T-helper 1 cell (primary cell): ENCODE data around the gene KCNK3.

ENCODE experiments used
- DNase-seq, 5 donors: peaks; one replicate each; pipeline ENCODE4 v3.0.0-alpha.2; 2012 to 2020

Gene KCNK3

DNA sequence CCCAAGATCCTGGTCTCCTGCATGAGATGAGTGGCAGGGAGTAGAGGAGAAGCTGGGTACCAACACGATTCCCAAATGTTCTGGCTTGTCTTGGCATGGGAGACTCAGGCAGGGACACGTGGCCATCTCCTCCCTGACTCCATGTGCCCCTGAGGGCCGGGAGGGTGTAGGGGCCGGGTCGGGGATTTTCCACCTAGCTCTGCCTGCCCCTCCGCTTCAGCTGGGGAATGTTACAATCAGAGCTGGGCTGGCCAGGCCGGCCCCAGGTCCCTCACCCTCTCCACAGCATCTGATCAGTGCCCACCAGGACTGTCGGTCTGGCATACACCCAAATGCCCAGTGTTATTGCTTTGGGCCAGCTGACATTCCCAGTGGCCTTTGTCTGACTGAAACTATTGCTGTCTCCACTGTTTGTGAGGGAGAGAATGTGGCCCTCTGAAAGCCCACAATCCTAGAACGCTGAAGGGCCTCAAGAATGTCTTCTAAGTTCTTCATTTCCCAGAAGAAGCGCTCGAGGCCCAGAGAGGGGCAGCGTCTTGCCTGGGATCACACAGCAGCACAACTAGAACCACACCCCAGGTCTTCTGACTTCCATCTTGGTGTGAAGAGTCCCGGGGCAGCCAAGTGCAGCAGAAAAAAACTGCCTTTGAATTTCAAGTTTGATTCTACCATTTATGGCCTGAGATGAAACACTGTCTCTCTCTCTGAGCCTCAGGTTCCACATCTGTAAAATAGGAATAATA, 23.2 kb downstream of the KCNK3 start:
- no peak for DNase-seq

DNA sequence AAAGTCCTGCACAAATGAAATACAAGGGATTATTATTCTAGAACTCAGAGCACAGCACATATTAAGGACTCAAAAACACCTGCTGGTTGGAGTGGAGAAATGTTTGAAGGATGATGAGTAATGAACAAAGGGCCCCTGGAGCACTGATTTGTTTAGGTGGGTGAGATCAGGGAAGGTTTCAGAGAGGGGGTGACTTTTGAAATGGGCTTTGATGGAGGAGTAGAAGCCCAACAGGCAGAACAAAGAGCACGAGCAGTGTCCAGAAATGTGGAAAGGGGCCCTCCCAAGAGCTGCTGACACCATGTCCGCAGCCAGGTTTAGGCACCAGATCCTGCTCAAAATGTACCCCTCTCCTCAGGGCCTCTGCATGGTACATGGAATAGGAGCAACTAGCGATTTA, 23.8 kb downstream of the KCNK3 start:
- no peak for DNase-seq

DNA sequence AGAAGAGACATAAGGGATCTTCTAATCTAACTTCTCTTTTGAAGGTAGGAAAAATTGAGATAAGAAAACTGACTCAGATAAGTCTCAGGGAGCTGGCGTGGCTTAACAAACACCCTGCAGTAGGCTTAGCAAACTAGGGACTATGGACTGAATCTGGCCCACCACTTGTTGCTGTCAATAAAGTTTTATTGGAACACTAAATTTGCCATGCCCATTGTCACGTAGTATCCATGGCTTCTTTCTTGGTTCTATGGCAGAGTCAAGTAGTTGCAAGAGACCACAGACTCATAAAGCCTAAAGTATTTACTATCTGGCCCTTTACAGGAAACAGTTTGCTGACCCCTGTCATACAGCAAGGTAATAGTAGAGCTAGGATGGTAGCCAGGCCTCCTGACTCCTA, 24.2 kb downstream of the KCNK3 start:
- DNase-seq: no peak

DNA sequence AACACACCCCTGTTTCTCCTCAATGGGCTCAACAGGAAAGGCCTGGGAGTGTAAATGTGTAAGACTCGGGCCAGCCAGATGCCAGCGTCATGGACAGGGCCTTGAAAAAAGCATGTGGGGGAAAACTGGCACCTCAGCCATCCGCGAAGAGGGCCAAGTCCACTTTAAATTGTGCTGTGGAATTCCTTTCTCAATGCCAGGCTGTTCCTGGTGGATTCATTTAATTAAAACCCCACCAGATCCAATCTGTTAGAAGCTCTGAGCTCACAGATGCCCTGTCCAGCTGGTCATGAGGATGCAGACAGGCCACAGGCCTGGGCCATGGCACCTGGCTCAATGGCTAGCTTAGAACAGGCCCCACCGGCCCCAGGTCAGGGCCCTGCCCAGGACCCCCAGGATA, 24.8 kb downstream of the KCNK3 start:
- no peak for DNase-seq

DNA sequence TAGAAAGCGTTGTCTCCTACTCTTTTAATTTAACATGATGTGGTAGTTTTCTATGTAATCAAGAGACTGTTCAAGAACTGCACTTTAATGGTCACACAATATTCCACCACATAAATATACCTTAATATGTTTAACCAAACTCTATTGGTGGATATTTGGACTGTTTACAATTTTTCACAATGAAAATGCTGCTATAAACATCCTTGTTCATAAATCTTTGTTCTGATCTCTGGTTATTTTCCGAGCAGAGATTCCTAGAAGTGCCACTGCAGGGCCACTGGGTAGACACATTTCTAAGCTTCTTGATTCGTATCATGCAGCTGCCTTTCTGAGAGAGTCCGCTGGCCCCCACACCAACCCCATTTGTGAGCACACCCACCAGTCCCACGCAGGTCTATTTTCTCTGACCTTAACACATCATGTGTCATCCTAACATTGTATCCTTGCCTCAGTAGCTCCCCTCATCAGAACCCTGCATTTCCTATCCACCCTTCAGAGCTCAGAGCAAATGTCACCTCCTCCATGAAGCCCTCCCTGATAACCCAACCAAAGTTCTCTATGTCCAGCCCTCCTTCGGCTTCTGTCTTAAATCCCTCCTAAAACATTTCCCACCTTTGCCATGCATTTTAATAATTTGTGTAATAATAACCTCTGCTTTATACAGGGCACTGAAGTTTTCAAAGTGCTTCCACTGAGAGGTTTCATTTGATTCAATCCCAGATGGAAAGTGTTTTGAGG, 26.6 kb downstream of the KCNK3 start:
- DNase-seq: no peak

DNA sequence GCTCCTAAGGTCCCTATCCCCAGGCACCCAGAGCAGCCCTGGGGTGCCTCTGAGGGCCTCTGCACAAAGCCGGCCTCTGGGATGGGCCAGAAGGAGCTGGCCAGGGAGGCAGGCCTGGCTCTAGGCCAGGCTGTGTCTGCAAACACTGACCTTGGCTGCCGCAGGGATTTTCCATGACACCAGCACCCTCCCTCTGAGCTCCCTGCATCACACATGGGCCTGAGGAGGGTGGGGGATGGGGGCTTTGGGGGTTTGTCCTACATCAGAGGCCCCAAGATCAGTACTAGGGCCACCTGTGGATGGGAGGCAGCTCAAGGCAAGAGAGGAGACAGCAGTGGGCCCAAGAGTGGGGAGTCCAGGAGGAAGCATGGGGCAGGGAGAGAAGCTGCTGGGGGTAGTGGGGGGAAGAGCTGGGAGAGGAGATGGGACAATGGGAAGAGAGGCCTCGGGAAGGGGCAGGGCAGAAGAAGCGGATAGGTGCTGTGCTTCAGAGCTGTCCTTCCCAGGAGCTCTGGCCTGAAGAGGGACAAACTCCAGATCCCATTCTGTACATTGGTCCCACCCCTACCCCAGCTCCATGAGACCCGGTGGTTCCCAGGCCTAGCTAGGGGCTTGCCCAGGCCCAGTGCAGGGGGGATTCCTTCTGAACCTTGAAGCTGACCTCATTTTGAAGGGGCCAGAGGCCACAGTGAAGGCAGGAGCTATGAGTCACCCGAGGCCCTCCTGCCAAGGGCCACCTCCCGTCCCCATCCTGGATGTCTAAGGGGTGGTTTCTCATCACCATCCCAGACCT, 28.0 kb downstream of the KCNK3 start:
- no peak for DNase-seq

DNA sequence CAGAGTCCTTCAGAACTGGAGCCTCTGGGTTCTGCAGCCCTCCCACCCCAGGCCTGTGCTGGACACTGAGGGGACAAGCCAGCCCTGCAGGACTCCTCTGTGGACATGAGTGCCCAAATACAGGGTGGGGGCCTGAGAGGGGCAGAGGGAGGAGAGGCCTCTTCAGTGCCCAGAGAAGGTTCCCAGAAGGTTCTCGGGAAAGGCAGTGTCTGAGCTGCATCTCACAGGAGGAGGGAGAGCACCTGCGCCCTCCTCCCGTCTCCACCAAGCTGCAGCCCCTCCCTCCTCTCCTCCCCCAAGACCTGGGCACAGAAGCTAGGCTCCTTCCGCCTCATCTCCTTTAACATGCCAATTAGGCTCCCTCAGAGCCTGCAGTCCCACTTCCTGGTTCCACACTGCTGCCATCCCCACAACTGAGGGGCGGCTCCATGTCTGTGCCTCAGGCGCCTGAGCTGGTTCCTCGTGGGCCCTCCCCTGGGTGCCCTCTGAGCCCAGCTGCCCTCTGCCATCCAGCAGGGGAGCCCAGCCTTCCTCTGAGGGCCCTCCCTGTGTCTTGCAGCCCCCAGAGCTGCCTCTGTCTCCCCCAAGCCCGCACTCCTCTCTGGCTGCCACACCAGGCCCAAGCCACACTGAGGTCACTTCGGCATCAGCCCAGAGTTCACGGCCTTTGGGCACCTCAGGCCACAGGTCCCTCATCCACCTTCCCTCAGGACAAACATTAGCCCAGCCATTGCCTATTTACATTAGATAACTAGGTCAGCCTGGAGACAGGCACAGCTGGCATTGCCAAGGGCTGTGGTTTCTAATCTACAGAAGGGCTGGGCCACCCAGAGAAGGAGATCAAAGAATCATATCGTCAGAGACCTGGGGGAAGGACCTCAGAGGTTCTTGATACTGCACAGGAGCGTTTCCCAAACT, 28.9 kb downstream of the KCNK3 start:
- DNase-seq: no peak

DNA sequence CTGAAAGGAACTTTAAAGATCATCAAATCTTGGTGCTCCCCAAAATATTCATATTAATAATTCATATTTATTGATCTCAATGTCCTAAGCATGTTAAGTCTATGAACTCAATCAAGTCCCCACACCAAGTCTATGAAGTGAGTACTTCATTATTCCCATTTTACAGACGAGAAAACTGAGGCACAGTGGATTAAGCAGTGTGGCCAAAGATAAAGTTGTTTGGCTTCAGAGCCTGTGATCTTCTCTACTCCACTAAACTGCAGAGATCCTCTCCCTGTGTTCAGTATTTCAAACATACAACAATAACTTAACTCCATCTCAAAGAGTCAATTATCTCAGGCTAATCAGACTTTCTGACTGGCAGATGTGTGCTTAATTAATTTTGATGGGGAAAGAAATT, 29.8 kb downstream of the KCNK3 start:
- no peak for DNase-seq

DNA sequence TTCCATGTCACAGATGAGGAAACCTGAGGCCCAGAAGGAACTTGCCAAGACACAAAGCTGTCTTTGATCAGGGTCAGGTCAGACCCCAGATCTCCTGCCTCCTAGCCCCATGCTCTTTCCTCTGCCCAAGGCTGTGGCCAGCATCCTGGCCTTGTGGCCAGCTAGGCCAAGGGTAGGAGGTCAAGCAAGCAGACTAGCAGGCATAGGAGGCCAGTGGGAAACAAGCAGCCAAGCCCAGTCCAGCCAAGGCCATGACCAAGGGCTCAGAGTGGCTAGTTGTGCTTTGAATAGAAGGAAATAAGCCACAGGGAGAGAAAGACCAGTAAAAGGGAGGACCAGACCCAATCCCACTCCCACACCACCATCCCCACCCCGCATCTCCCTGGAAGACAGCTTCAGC, 30.4 kb downstream of the KCNK3 start:
- DNase-seq: no peak

DNA sequence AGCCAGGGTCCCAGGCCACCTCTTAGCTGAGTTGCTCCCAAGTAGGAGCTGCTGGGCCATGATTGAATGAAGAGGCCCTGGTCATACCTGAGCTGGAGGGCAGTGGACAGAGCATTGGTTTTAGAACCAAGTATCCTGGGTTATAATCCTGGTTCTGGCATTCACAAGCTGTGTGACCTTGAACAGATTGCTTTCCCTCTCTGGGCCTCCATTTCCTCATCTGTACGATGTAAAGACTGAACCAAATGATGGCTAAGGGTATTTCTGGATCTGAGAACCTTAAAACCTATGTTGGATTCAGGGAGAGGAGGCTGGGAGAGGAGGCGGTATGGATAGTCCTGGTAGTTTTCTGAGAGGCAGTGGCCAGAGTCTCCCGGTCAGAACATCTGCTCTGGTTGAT, 31.0 kb downstream of the KCNK3 start:
- DNase-seq: no peak

DNA sequence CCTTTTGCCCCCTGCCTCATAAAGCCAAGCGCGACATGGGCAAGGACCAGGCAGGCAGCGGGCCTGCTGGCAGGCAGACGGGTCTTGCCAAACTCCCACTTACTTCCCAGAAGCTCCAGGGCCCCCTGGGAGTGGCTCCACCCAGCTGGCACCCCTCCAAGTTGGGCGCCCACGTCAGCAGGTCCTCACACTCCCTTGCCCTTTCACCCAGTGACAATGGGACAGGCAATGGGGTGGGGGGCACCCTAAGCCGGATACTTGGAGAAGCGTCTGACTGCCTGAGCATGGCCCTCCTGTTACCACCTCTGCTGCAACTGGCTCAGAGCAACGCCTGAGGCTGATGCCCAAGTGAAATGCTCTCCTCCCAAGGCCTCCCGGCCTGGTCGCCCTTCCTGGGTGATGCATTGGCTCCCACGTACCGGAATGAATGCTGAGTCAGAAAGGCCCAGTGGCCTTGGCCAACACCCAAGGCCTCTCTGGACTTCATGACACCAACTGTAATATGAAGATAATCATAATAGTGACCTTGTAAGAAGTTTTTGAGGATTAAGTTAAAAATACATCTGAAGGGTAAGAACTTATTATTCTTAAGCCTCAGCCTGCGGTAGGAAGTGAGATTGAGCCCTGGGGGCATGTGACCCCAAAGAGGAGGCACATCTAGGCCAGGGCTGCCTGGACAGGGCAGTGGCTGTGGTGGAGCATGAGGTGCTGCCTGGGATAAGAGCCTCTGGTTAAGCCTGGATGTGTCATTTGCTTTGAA, 31.6 kb downstream of the KCNK3 start:
- no peak for DNase-seq

DNA sequence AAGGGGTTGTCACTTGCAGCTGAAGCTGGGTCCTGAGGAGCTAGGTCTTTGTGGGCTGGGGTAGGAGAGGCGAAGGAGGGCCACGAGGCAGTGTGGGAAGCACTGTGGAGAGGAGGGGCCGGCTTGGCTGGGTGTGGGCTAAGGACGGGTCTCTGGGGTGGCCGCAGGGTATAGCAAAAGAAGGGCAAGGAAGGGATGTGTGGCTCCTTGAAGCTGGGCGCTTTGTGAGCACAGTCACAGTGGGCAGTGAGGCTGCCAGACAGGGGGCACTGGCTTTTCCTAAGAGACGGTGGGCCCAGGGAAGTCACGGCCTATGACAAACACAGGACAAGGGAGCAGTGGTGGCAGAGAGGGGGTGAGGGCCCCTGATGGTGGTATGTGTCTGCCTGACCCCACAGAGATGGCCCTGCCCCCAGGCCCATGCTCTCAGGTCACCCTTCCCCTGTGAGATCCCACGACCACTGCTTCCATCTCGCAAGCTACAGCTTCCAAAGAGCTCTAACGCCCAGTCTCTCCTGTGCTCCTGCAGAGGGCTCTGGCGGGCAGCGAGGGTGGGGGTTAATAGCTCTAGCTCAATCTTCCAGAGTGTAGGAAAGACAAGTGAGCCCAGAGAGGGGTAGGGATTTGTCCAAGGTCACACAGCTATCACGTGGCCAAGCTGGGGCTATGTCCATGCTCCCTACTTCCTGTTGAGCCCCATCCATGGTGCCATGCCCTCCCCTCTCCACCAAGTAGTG, 32.4 kb downstream of the KCNK3 start:
- DNase-seq: no peak

DNA sequence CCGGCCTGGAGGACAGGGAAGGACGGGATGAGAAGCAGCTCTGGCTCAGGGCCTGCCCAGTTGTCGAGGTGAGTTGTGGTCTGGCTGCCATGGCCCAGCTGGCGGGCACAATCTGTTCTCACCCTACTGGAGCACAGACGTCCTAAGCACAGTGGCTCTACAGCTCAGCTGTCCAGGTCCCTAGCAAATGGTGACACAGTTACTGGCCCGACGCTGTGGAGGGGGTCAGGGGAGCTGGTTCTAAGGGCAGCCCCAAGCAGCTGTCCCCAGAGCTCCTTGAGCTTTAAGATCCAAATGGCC, 32.9 kb downstream of the KCNK3 start:
- no peak for DNase-seq

DNA sequence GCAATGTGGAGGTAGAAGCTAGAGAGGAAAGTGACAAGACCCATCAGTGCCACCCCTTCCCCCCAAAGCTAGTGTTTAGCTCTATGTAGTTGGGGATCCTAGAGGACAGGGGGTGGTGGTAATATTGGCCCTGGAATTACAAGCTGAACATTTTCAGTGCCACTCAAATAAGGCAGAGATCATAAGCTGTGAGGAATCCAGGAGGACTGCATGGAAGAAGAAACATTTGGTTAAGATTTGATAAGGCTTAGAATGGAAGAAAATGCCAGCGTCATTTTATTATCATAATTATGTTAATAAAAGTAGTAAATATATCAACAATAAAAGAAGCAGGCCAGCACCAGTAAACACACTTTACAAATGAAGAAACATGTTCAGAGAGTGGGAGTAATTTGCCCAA, 33.7 kb downstream of the KCNK3 start:
- DNase-seq: no peak

DNA sequence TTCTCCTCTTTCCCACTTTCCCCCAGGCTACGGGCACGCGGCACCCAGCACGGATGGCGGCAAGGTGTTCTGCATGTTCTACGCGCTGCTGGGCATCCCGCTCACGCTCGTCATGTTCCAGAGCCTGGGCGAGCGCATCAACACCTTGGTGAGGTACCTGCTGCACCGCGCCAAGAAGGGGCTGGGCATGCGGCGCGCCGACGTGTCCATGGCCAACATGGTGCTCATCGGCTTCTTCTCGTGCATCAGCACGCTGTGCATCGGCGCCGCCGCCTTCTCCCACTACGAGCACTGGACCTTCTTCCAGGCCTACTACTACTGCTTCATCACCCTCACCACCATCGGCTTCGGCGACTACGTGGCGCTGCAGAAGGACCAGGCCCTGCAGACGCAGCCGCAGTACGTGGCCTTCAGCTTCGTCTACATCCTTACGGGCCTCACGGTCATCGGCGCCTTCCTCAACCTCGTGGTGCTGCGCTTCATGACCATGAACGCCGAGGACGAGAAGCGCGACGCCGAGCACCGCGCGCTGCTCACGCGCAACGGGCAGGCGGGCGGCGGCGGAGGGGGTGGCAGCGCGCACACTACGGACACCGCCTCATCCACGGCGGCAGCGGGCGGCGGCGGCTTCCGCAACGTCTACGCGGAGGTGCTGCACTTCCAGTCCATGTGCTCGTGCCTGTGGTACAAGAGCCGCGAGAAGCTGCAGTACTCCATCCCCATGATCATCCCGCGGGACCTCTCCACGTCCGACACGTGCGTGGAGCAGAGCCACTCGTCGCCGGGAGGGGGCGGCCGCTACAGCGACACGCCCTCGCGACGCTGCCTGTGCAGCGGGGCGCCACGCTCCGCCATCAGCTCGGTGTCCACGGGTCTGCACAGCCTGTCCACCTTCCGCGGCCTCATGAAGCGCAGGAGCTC, 35.4 kb downstream of the KCNK3 start:
- peak in 2 of 5 donors; percentile 7 to 15 for DNase-seq

DNA sequence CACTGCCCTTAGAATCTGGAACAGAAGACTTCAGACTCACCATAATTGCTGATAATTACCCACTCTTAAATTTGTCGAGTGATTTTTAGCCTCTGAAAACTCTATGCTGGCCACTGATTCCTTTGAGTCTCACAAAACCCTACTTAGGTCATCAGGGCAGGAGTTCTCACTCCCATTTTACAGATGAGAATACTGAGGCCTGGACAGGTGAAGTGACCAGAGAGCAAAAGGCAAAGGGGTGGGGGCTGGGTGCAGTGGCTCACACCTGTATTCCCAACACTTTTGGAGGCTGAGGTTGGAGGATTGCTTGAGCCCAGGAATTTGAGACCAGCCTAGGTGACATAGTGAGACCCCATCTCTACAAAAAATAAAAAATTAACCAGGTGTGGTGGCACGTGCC, 36.8 kb downstream of the KCNK3 start:
- DNase-seq: no peak

DNA sequence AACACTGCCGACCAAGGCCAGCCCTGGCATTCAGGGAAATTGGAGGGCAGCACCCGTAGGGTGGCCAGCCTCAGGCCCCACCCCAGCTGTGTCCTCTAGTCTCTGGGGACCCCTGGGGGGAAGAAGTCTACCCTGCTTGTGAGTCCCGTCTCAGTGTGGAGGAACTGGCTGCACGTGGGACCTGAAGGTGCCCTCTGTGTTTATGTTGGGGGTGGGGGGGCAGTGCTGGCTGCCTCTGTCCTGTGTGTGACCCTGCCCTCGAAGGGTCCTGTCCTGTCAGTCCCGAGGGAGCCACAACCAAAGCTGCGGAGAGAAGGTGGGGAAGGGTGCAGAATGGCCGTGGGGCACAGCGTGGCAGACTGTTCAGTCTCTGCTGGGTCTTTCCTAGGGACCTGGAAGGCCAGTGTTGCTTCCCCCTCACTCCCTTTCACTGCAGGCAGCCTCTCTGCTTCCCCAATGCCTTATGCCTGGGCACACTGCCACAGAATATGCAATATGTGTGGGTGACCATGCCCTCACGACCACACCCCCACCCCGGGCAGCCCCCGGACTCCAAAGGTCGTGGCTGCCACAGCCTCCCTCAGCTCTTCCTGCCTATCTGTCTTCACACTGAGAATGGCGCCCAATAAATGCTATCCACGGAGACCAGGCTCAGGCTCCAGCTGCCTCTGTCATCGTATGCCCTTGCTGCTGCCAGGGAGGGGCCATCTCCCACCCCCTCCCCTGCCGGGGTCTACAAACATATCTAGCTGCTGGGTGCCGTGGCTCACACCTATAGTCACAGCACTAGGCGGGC, 38.2 kb downstream of the KCNK3 start:
- no peak for DNase-seq

DNA sequence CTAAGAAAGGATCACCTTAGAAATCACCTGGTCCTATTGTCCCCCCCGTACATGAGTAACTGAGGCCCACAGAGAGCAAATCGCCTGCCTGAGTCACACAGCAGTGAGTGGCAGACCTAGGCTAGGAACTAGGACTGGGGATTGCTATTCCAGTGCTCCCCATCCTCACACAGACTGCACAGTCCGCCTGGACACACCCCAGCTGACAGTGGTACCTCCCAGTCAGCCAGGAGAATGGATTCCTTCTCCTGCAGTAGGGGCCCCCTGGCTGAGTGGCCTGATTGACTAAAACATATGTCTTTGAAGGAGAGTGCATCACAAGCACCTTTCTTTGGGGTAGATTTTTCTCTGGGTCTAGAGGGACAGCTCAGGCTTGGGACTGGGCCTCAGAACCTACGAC, 39.2 kb downstream of the KCNK3 start:
- no peak for DNase-seq

DNA sequence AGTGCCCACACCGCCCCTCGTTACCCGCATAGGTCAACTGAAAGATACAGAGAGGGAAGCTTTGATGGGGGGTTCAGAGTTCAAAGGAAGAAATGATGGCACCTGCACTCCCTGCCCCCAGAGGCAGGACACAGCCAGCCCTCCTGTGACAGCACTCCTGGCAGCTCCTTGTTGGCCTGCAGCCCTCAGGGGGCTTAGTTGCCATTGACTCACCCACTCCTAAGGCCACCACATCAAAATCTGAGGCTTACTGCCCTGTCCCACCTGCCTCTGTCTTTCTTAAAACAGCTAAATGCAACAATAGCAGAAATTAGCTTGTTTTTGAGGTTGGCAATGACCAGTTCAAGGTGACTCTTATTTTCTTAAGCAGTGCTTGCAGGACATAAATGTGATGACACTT, 39.9 kb downstream of the KCNK3 start:
- no peak for DNase-seq
